H1 (cell line): ENCODE results near the gene GPC6. TPM values are rescaled to one million over a fixed set of nuclear protein-coding genes. Genes with fewer than 3 reads are reported as not detected.
A peak's percentile ranks its signal among the peaks of the same experiment; 100 is the strongest.

Experiments used
- CTCF ChIA-PET: fragments of 300-600 bp; sonication (Branson Sonifier 250); formaldehyde crosslinking; loops from one replicate; lab custom pipeline; 2021; ENCODE audit not compliant: partially characterized antibody; lab: Charles Lee
- POLR2A ChIA-PET: fragments of 300-600 bp; sonication (Branson Sonifier 250); formaldehyde crosslinking; loops from one replicate; lab custom pipeline; 2021; ENCODE audit warnings: inconsistent platforms; ENCODE audit not compliant: partially characterized antibody; lab: Charles Lee
- DNase-seq, 2 experiments: peaks; one replicate each; pipeline versions ENCODE4 v3.0.0 to v3.0.0-alpha.2; 2010 to 2022; ENCODE audit warnings: low spot score in 2 of 2, low read depth in 1 of 2, mixed read lengths in 1 of 2
- FAIRE-seq: peaks from 2 replicates; lab custom pipeline; 2011; peaks lifted over from hg19 to GRCh38; lab: Jason Lieb, UNC
- H2AFZ ChIP-seq: 2 replicates; pipeline ENCODE4 v1.8.1; 2012; ENCODE audit warnings: low read length, inconsistent platforms
- H2AK5ac ChIP-seq: 2 replicates; pipeline ENCODE4 v1.6.1; 2013; ENCODE audit warnings: low read depth, low read length
- H2BK120ac ChIP-seq: replicated peaks from 2 replicates; pipeline ENCODE3; 2013; ENCODE audit warnings: low read depth, low read length, inconsistent platforms
- H2BK12ac ChIP-seq: 2 replicates; pipeline ENCODE4 v1.6.1; 2013; ENCODE audit warnings: low read depth, low read length
- H2BK15ac ChIP-seq: 2 replicates; pipeline ENCODE4 v1.6.1; 2013; ENCODE audit warnings: low read length
- H2BK20ac ChIP-seq: 2 replicates; pipeline ENCODE4 v1.6.1; 2013; ENCODE audit warnings: low read length
- H2BK5ac ChIP-seq: 2 replicates; pipeline ENCODE4 v1.6.1; 2013; ENCODE audit warnings: low read depth, low read length
- H3K14ac ChIP-seq: 2 replicates; pipeline ENCODE4 v1.6.1; 2013; ENCODE audit warnings: inconsistent platforms; ENCODE audit not compliant: insufficient read length
- H3K18ac ChIP-seq: 2 replicates; pipeline ENCODE4 v1.6.1; 2013; ENCODE audit warnings: low read length; ENCODE audit errors: extremely low read depth
- H3K23ac ChIP-seq: 2 replicates; pipeline ENCODE4 v1.6.1; 2013; ENCODE audit warnings: inconsistent platforms; ENCODE audit not compliant: insufficient read length
- H3K23me2 ChIP-seq: 2 replicates; pipeline ENCODE4 v1.6.1; 2013; ENCODE audit warnings: low read depth, low read length
- H3K27ac ChIP-seq: 2 replicates; pipeline ENCODE4 v1.6.1; 2011; ENCODE audit warnings: low read depth, low read length, inconsistent platforms
- H3K27me3 ChIP-seq, 4 experiments: replicated peaks in 1 of 4; 1 replicate in 1 of 4; 2 replicates in 3 of 4; pipeline versions ENCODE4 v1.6.1 to v1.8.1; 2011 to 2013; ENCODE audit warnings: low read length in 3 of 4, mild to moderate bottlenecking in 3 of 4, inconsistent platforms in 2 of 4, mixed read lengths in 2 of 4, moderate library complexity in 1 of 4; ENCODE audit not compliant: control insufficient read depth in 3 of 4, insufficient read depth in 3 of 4; ENCODE audit errors: extremely low read depth in 1 of 4
- H3K36me3 ChIP-seq, 4 experiments: 2 replicates each; pipeline versions ENCODE4 v1.6.1 to v1.8.1; 2011 to 2013; ENCODE audit warnings: mild to moderate bottlenecking in 4 of 4, low read length in 3 of 4, moderate library complexity in 2 of 4, control low read depth in 1 of 4, inconsistent platforms in 1 of 4; ENCODE audit not compliant: insufficient read depth in 4 of 4, control insufficient read depth in 2 of 4
- H3K4ac ChIP-seq: replicated peaks from 2 replicates; pipeline ENCODE3; 2013; ENCODE audit warnings: low read length, low read depth, mixed read lengths, inconsistent platforms; ENCODE audit not compliant: insufficient read length
- H3K4me1 ChIP-seq, 4 experiments: replicated peaks in 1 of 4; 1 replicate in 1 of 4; 2 replicates in 3 of 4; pipeline versions ENCODE4 v1.6.1 to v1.8.1; 2011 to 2013; ENCODE audit warnings: low read length in 3 of 4, inconsistent platforms in 2 of 4, mixed read lengths in 1 of 4; ENCODE audit not compliant: insufficient read depth in 4 of 4, control insufficient read depth in 3 of 4
- H3K4me2 ChIP-seq, 2 experiments: 2 replicates each; pipeline versions ENCODE4 v1.6.1 to v1.8.1; 2011 to 2013; ENCODE audit warnings: low read depth in 2 of 2, low read length in 2 of 2, control low read depth in 1 of 2, inconsistent platforms in 1 of 2, mild to moderate bottlenecking in 1 of 2; ENCODE audit not compliant: insufficient read depth in 1 of 2
- H3K4me3 ChIP-seq, 4 experiments: fragments of 200-600, 300-600 bp in 1 of 4; sonication (generic), shearing (Covaris generic), sonication (Bioruptor Twin) in 1 of 4; 2 replicates each; pipeline versions ENCODE4 v1.5.1 to v1.8.1; 2011 to 2016; ENCODE audit warnings: low read length in 4 of 4, low read depth in 3 of 4, control low read depth in 2 of 4, inconsistent platforms in 2 of 4, mild to moderate bottlenecking in 2 of 4, mixed read lengths in 1 of 4, moderate library complexity in 1 of 4; ENCODE audit not compliant: insufficient read depth in 2 of 4; ENCODE audit errors: extremely low read depth in 1 of 4
- H3K56ac ChIP-seq: replicated peaks from 2 replicates; pipeline ENCODE3; 2013; ENCODE audit warnings: low read depth, mild to moderate bottlenecking, mixed read lengths, low read length, inconsistent platforms; ENCODE audit not compliant: insufficient read length
- H3K79me1 ChIP-seq: 2 replicates; pipeline ENCODE4 v1.6.1; 2013; ENCODE audit warnings: low read depth, low read length, control low read depth
- H3K79me2 ChIP-seq, 2 experiments: 2 replicates each; pipeline versions ENCODE4 v1.6.1 to v1.8.1; 2012 to 2013; ENCODE audit warnings: low read length in 2 of 2, mild to moderate bottlenecking in 2 of 2, inconsistent platforms in 1 of 2; ENCODE audit not compliant: insufficient read depth in 2 of 2, control insufficient read depth in 1 of 2
- H3K9ac ChIP-seq, 4 experiments: replicated peaks in 1 of 4; 1 replicate in 1 of 4; 2 replicates in 3 of 4; pipeline versions ENCODE4 v1.6.1 to v1.8.1; 2011 to 2013; ENCODE audit warnings: low read depth in 3 of 4, low read length in 3 of 4, control low read depth in 2 of 4, mild to moderate bottlenecking in 2 of 4, moderate library complexity in 2 of 4, inconsistent platforms in 1 of 4; ENCODE audit errors: extremely low read depth in 1 of 4
- H3K9me3 ChIP-seq, 2 experiments: 2 replicates each; pipeline versions ENCODE4 v1.6.1 to v1.8.1; 2012 to 2013; ENCODE audit warnings: mild to moderate bottlenecking in 2 of 2, moderate library complexity in 2 of 2, control low read depth in 1 of 2, inconsistent platforms in 1 of 2, low read depth in 1 of 2, low read length in 1 of 2, mixed read lengths in 1 of 2; ENCODE audit not compliant: insufficient read depth in 2 of 2
- H4K20me1 ChIP-seq, 2 experiments: replicated peaks in 1 of 2; 2 replicates each; pipeline versions ENCODE3 to v1.8.1; 2011 to 2013; ENCODE audit warnings: inconsistent platforms in 2 of 2, low read length in 2 of 2, mild to moderate bottlenecking in 1 of 2; ENCODE audit not compliant: insufficient read depth in 2 of 2, control insufficient read depth in 1 of 2
- H4K5ac ChIP-seq: 2 replicates; pipeline ENCODE4 v1.6.1; 2013; ENCODE audit warnings: low read length, low read depth, mixed read lengths, inconsistent platforms; ENCODE audit not compliant: insufficient read length
- H4K8ac ChIP-seq: 2 replicates; pipeline ENCODE4 v1.8.0; 2013; ENCODE audit warnings: mild to moderate bottlenecking, moderate library complexity, low read length, inconsistent platforms; ENCODE audit not compliant: insufficient read depth; ENCODE audit errors: extremely low read depth
- H4K91ac ChIP-seq: replicated peaks from 2 replicates; pipeline ENCODE3; 2013; ENCODE audit warnings: low read length, mixed read lengths, inconsistent platforms; ENCODE audit not compliant: insufficient read length
- EP300 ChIP-seq, 2 experiments: IDR thresholded peaks; 1 replicate in 1 of 2; 2 replicates in 1 of 2; pipeline ENCODE4 v1.6.1; 2011 to 2012; ENCODE audit warnings: low read depth in 2 of 2, low read length in 2 of 2, mild to moderate bottlenecking in 2 of 2, borderline replicate concordance in 1 of 2, inconsistent platforms in 1 of 2, moderate library complexity in 1 of 2
- HDAC6 ChIP-seq: IDR thresholded peaks from one replicate; pipeline ENCODE4 v1.7.1; 2012; ENCODE audit warnings: low read depth, mild to moderate bottlenecking, inconsistent platforms, low read length, moderate library complexity
- KDM1A ChIP-seq: fragments of 200-600, 300-600 bp; sonication (generic); IDR thresholded peaks from 2 replicates; pipeline ENCODE4 v1.7.1; 2016; ENCODE audit warnings: mild to moderate bottlenecking, low read length, borderline replicate concordance
- NANOG ChIP-seq: IDR thresholded peaks from 2 replicates; pipeline ENCODE4 v1.6.1; 2011; ENCODE audit warnings: low read length, low read depth, mild to moderate bottlenecking, inconsistent platforms; ENCODE audit not compliant: insufficient read depth, poor library complexity, severe bottlenecking
- RXRA ChIP-seq: IDR thresholded peaks from 2 replicates; pipeline ENCODE4 v1.6.1; 2011; ENCODE audit warnings: low read depth, mild to moderate bottlenecking, low read length, moderate library complexity; ENCODE audit not compliant: insufficient read depth
- SIN3A ChIP-seq, 2 experiments: IDR thresholded peaks in 1 of 2; conservative IDR thresholded peaks in 1 of 2; 2 replicates each; pipeline ENCODE4 v1.6.1; 2011 to 2012; ENCODE audit warnings: low read length in 2 of 2, improper control_type of control experiment in 1 of 2, low read depth in 1 of 2, mild to moderate bottlenecking in 1 of 2
- WGBS, 2 experiments: shearing (Covaris generic) in 1 of 2; methylation state at CpG; one replicate each; pipeline versions ENCODE4 v1.1.6 to v1.1.7; 2013 to 2015; ENCODE audit warnings: low lambda C conversion rate in 2 of 2, mixed read lengths in 2 of 2, inconsistent platforms in 1 of 2, low coverage in 1 of 2, missing lambda C conversion rate in 1 of 2; ENCODE audit not compliant: insufficient replicate concordance in 2 of 2, insufficient coverage in 1 of 2, insufficient read length in 1 of 2; ENCODE audit errors: extremely low coverage in 1 of 2, missing lambda C conversion rate in 1 of 2; 5-methylcytosine and 5-hydroxymethylcytosine counted together
- polyA plus RNA-seq, 7 experiments: library from polyadenylated mRNA; depleted of rRNA in 3 of 7; stranded (reverse) in 5 of 7; unstranded in 2 of 7; fragments of >200 nt in 5 of 7; fragments of 200-250 nt in 2 of 7; gene quantifications; 1 replicate in 5 of 7; 2 replicates in 1 of 7; 4 replicates in 1 of 7; pipeline versions ENCODE4 v1.2.1 to v1.2.3, GENCODE V29; 2011 to 2013; ENCODE audit warnings: missing spikeins in 2 of 7, mixed read lengths in 2 of 7
- total RNA-seq: library from RNA; stranded (reverse); fragmentation: NEBNext Ultra II Directional; extraction: Animal tissue kit (Norgen Biotek cat#: 25700); gene quantifications from 2 replicates; pipeline ENCODE4 v1.2.1, GENCODE V29; 2021
- TF ChIP-seq, protein P1 (sequence below): IDR thresholded peaks from 2 replicates; pipeline ENCODE4 v1.6.1; 2011; ENCODE audit warnings: low read length, improper control_type of control experiment
- TF ChIP-seq, protein P2 (sequence below): IDR thresholded peaks from 2 replicates; pipeline ENCODE4 v1.6.1; 2012; ENCODE audit warnings: inconsistent platforms

Gene GPC6
- total and polyA plus RNA-seq, 2 of the 8 experiments (the other 6 are each of a cell fraction or from before 2014, with no cell fraction given): 5.4 to 12.0 TPM

DNA sequence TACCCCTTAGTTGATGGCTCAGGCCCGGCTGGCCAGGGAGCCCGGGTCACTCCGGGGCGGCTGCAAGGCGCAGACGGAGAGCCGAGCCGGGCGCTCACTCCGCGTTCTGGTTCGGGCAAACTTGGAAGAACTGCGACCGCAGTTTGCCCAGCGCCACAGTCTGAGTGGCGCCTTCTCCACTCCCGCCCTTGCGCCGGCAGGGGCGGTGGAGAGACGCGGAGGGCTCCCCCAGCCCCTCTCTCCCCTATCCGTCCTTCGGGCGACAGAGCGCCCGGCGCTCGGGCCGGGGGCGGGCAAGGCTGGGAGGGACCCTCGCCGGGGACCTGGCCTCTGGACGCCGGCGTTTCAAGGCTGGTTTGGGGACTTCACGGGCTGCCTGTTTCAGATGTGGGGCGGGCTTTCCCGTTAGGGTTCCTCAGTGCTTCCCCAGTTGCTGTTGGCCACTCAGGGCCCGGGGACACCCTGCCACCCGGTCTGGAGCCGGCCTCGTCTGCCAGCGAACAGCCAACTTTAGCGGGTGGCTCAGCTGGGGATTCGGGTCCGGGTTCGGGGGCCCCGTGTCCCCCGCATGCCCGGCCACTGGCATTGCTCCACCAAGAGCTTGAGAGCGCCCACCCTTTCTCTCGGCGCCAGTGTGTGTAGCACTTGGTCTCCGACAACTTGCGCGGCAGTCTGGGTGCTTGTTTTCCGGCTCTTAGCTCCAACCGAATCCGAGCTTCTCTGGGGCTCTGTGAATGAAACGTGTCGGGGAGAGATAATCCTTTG lies 1.5 kb downstream of the GPC6 start:
- Histone ChIP-seq H3K9me3 (no peaks in the 10 kb centered on the region), H3K23me2 (peaks cover 11% of the 10 kb centered on the region; the same call in 1 of the 2 replicates), H4K20me1 (no peaks in the 10 kb centered on the region), H2BK12ac (peak overlapping the region; percentile 12; the same call in 1 of the 2 replicates), H3K79me1 (no peaks in the 10 kb centered on the region), H3K36me3 (no peaks in the 10 kb centered on the region), H4K5ac (no peak overlapping the region), H4K8ac (peak overlapping the region; percentile 79; the same call in 1 of the 2 replicates), H3K27me3 (no peaks in the 10 kb centered on the region), H3K4me3 (peak overlapping the region; percentile 81 to 89 (median 84)), H2AK5ac (no peak overlapping the region), H2BK120ac (peak overlapping the region; percentile 55), H3K4me1 (peaks cover 0 to 12% (median 11%) of the 10 kb centered on the region in 4 experiments; a peak in 6 of 7 replicates), H3K27ac (no peak overlapping the region; the same call in 1 of the 2 replicates), H3K14ac (no peak overlapping the region), H3K56ac (peak overlapping the region; percentile 48), H3K9ac (peak overlapping the region; percentile 66 to 80 (median 72); a peak in 6 of 7 replicates), H4K91ac (peak overlapping the region; percentile 75), H2BK15ac (no peak overlapping the region), H3K18ac (peak overlapping the region; percentile 76), H3K79me2 (peaks cover 0 to 29% of the 10 kb centered on the region in 2 experiments; a peak in 2 of 4 replicates), H3K4ac (no peak overlapping the region), H2BK20ac (no peak overlapping the region; the same call in 1 of the 2 replicates), H2BK5ac (0 out of 2 replicates have a peak overlapping the region, but pooled peaks have one; percentile 79), H2AFZ (peak overlapping the region; percentile 37; the same call in 1 of the 2 replicates), H3K23ac (no peak overlapping the region), H3K4me2 (peak overlapping the region; percentile 88 to 98)
- ChIA-PET POLR2A (interaction anchor here (0.6 to 2.3 kb wide), 6 partner anchors 7 to 1458 kb away, joined by 3 to 23 read pairs (median 5); no protein-coding TSS in a partner anchor), CTCF (interaction anchor here (0.8 to 1.9 kb wide), 11 partner anchors 8 to 1133 kb away, joined by 3 to 11 read pairs (median 3); no protein-coding TSS in a partner anchor)
- WGBS, 2 experiments: 3% methylated on average over 36 of the region's 62 CpGs; no CpG with 5 or more reads in 1 of the 2 experiments
- DNase-seq: peak in 1 of 2 experiments; percentile 86
- no peak for FAIRE-seq
- TF ChIP-seq SIN3A (conservative IDR thresholded peaks at IDR 0.05 in 1 of 2, IDR thresholded peaks at IDR 0.05 in 1 of 2; ENCODE audit: low read depth in 1 of 2, low read length in 2 of 2) (0 out of 4 replicates have a peak, but pooled peaks have one; percentile 25 to 43), RXRA (no peak), EP300 (IDR thresholded peaks at IDR 0.05; ENCODE audit: borderline replicate concordance in 1 of 2, low read depth in 2 of 2, low read length in 2 of 2) (no peak), KDM1A (no peak), NANOG (no peak), HDAC6 (no peak)
- TF ChIP-seq, protein P1, sequence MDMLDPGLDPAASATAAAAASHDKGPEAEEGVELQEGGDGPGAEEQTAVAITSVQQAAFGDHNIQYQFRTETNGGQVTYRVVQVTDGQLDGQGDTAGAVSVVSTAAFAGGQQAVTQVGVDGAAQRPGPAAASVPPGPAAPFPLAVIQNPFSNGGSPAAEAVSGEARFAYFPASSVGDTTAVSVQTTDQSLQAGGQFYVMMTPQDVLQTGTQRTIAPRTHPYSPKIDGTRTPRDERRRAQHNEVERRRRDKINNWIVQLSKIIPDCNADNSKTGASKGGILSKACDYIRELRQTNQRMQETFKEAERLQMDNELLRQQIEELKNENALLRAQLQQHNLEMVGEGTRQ: no peak
- TF ChIP-seq, protein P2, sequence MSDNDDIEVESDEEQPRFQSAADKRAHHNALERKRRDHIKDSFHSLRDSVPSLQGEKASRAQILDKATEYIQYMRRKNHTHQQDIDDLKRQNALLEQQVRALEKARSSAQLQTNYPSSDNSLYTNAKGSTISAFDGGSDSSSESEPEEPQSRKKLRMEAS: 0 out of 2 replicates have a peak, but pooled peaks have one; percentile 7
